ENCODE data around the gene WIPI1. TPM values are rescaled to one million over a fixed set of nuclear protein-coding genes. Genes with fewer than 3 reads are reported as not detected.
A peak's percentile ranks its signal among the peaks of the same experiment; 100 is the strongest.

The WIPI1 gene
- total RNA-seq, 2 experiments from 2014 or later: 34.4 to 43.5 TPM

DNA sequence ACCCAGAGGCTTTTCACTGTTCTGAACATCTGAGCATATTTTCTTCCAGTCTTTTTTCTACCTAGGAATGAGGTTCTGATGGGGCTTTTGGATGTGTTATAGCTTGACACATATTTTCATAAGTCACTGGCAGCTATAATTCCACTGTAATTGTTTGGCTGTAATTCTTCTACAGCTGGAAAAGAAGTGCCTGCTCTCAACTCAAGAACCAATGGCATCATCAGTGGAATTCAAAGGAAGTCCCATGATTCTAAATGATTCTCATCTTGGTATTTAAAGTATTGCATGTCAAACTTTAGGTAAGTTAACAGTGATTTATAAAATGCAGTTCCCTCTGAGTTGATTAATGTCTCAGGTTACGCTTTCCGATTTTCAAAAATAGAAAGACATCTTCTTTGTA, 16.8 kb downstream of the WIPI1 start:
- Histone ChIP-seq H3K36me3 (ENCODE audit: insufficient read depth, low read length) (peaks cover 12% of the 10 kb centered on the region), H3K4me2 (ENCODE audit: low read length) (peak overlapping the region; percentile 62), H3K9me3 (ENCODE audit: low read length) (no peaks in the 10 kb centered on the region), H4K20me1 (ENCODE audit: insufficient read depth, low read length) (no peaks in the 10 kb centered on the region), H3K27ac (ENCODE audit: low read depth, low read length, poor library complexity, severe bottlenecking) (peak overlapping the region; percentile 80), H2AFZ (ENCODE audit: low read length) (peak overlapping the region; percentile 44; the same call in 1 of the 2 replicates), H3K4me3 (ENCODE audit: low read depth, low read length, poor library complexity, severe bottlenecking) (peak overlapping the region; percentile 14), H3K4me1 (ENCODE audit: insufficient read depth, low read length, poor library complexity, severe bottlenecking) (peaks cover 70% of the 10 kb centered on the region), H3K79me2 (ENCODE audit: insufficient read depth, low read depth, low read length) (no peaks in the 10 kb centered on the region), H3K9me2 (ENCODE audit: insufficient read depth, low read length) (no peaks in the 10 kb centered on the region)
- DNase-seq (ENCODE audit: low spot score): no peak
- no peak for TF ChIP-seq EZH2phosphoT487 (IDR thresholded peaks at IDR 0.05; ENCODE audit: borderline replicate concordance, low read depth, low read length)
- TF ChIP-seq, protein P1, sequence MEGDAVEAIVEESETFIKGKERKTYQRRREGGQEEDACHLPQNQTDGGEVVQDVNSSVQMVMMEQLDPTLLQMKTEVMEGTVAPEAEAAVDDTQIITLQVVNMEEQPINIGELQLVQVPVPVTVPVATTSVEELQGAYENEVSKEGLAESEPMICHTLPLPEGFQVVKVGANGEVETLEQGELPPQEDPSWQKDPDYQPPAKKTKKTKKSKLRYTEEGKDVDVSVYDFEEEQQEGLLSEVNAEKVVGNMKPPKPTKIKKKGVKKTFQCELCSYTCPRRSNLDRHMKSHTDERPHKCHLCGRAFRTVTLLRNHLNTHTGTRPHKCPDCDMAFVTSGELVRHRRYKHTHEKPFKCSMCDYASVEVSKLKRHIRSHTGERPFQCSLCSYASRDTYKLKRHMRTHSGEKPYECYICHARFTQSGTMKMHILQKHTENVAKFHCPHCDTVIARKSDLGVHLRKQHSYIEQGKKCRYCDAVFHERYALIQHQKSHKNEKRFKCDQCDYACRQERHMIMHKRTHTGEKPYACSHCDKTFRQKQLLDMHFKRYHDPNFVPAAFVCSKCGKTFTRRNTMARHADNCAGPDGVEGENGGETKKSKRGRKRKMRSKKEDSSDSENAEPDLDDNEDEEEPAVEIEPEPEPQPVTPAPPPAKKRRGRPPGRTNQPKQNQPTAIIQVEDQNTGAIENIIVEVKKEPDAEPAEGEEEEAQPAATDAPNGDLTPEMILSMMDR (conservative IDR thresholded peaks at IDR 0.05; ENCODE audit: low read length): no peak
- BruUV-seq (replicated peaks): no TSS peak
- ChIA-PET POLR2A (interaction anchor here (0.6 to 8.8 kb wide), 6 partner anchors 13 to 257 kb away, joined by 3 to 138 read pairs (median 4); partner anchors contain the start of gene WIPI1), CTCF (ENCODE audit: unreplicated experiment) (interaction anchor here (1.1 kb wide), 1 partner anchor 22 kb away, joined by 3 read pairs; no protein-coding TSS in a partner anchor)
- intact Hi-C loops (cut with micrococcal nuclease; ENCODE audit: unreplicated experiment): no loop called here

DNA sequence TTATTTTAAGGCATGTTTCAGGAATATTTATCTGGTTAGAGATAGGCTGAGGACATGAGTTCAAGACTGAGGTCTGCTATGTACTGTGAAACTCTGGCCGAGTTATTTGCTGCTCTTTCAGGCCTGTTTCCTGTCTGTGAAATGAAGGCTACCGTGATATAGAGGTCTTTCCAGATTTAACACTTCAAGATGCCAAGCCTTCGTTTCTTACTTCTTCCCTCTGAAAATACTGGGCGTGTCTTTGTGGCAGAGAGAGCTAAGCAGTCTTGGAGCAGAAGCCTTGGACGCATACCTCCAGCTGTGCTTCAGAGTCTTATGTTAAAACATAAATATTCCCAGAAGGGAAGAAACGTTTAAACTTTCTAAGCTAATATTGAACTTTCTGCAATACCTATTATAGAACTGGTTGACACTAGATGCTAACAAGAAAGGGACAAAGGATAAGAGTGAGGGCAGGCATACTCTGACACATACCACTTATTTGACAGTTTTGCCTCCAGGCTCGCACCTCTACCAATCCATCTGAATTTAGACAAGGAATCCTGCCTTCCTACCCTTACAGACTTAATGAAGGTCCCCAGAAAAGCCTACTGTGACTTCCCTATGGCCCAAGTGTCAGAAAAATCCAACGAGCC, 17.5 kb downstream of the WIPI1 start:
- H3K4me2 ChIP-seq (ENCODE audit: low read length): peak overlapping the region; percentile 62
- intact Hi-C loops (cut with micrococcal nuclease; ENCODE audit: unreplicated experiment): loop anchor here (5.0 kb wide), 1 partner anchor 97 kb away; no protein-coding TSS in a partner anchor

More for the DNA sequence above, 17.5 kb downstream of the WIPI1 start:
- H3K4me1 ChIP-seq (ENCODE audit: insufficient read depth, low read length, poor library complexity, severe bottlenecking): peaks cover 70% of the 10 kb centered on the region
- peak overlapping the region; percentile 11 for H3K4me3 ChIP-seq (ENCODE audit: low read depth, low read length, poor library complexity, severe bottlenecking)
- H3K9me2 ChIP-seq (ENCODE audit: insufficient read depth, low read length): no peaks in the 10 kb centered on the region
- TF ChIP-seq, protein P1 (conservative IDR thresholded peaks at IDR 0.05; ENCODE audit: low read length): no peak
- no peak for TF ChIP-seq EZH2phosphoT487 (IDR thresholded peaks at IDR 0.05; ENCODE audit: borderline replicate concordance, low read depth, low read length)
- ChIA-PET POLR2A (interaction anchor here (0.8 to 8.8 kb wide), 11 partner anchors 11 to 259 kb away, joined by 3 to 138 read pairs (median 4); partner anchors contain the start of gene WIPI1), CTCF (ENCODE audit: unreplicated experiment) (interaction anchor here (1.1 kb wide), 1 partner anchor 23 kb away, joined by 3 read pairs; no protein-coding TSS in a partner anchor)
- H4K20me1 ChIP-seq (ENCODE audit: insufficient read depth, low read length): no peaks in the 10 kb centered on the region
- BruUV-seq (replicated peaks): TSS peak; percentile 11
- H2AFZ ChIP-seq (ENCODE audit: low read length): peak overlapping the region; percentile 29
- peak; percentile 71 for DNase-seq (ENCODE audit: low spot score)
- no peaks in the 10 kb centered on the region for H3K79me2 ChIP-seq (ENCODE audit: insufficient read depth, low read depth, low read length)
- H3K36me3 ChIP-seq (ENCODE audit: insufficient read depth, low read length): peaks cover 17% of the 10 kb centered on the region
- H3K27ac ChIP-seq (ENCODE audit: low read depth, low read length, poor library complexity, severe bottlenecking): peak overlapping the region; percentile 80
- H3K9me3 ChIP-seq (ENCODE audit: low read length): no peaks in the 10 kb centered on the region

Measured in OCI-LY7 (cell line).